HG03378 (cell line): ENCODE measurements around the gene ZFHX3.

Experiments used
- ATAC-seq: cut with Tn5 transposase; IDR thresholded peaks from one replicate; pipeline ENCODE4 v1.9.1; 2021; ENCODE audit warnings: mild to moderate bottlenecking, moderate library complexity; ENCODE audit not compliant: unreplicated experiment

Gene ZFHX3

DNA sequence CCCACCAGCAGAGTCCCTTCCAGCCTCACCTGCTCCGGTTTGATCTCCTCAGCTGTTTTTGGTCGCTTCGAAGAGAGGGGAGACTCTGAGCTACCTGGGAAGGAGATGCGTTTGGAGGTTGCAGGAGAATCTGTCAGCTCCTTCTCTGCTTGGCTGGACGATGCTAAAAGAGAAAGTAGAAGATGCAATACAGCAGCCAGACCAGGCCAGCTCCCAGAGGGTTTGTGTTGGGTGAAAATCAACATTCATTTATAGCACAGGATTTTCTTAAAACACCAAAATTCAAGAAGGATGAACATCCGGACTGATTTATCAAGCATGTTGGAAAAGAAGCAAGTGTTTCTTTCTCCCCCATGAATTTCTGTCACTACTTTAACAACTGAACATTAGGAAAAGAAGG lies 236.1 kb downstream of the ZFHX3 start:
- no peak for ATAC-seq

DNA sequence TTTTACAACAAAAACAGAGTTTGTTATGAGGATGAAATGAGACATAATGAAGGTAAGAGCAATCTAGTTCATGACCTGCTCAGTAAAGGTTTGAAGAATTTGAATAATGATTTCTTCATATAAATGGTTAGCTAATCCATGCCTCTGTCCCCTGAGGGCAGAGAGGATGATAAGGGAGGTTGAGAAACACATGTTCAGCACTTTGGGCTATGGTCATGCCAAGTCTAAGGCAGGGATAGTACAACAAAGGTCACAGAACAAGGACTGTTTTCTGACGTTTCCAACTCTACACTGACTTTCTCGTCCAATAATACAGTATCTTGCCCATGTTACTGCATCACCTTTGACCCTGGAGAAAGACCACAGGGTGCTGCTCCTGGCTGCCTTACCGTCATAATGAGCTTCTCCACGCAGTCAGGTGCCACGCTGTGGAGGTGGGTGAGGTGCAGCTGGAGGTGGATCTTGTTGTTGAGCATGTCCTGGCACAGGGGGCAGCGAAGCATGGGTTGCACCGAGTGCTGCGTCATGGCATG lies 236.7 kb downstream of the ZFHX3 start:
- no peak for ATAC-seq

DNA sequence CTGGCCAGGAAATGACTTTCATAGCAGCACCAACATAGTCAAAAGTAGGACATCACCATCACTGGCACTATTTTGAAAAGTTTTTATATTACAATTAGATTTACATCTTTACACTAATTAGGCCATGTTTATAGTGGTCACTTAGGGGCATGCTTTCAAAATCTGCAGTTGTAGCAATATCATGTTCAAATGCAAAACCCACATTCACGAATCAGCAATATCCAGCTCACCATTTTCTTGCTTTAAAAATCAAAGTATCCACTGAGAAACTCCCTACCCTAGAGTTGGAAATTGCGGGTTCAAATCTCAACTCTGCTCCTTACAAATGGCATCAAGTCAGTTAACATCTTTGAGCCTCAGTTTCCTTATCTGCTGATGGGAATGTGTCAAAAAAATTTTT lies 237.4 kb downstream of the ZFHX3 start:
- no peak for ATAC-seq

- ATAC-seq: no peak
Measured at GRCh38 chr16:72809446-72809845, 238.5 kb downstream of the ZFHX3 start.

DNA sequence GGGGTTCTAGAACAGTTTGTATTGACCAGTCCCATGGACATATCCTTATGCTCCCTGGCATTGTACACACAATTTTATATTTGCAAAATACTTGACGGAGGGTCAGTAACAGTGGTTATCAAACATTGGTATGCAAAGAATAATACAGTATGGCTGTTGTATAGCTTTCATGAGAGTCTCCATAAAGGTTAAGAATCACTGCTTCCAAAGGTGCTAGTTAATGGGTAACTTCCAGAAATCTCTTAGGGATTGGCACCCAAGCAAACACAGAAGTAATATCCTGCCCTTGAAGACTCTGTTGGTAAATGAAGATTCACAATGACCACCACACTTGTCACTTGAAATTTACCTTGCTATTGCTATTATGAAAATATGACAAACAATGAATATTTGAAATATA lies 239.2 kb downstream of the ZFHX3 start:
- ATAC-seq: no peak

DNA sequence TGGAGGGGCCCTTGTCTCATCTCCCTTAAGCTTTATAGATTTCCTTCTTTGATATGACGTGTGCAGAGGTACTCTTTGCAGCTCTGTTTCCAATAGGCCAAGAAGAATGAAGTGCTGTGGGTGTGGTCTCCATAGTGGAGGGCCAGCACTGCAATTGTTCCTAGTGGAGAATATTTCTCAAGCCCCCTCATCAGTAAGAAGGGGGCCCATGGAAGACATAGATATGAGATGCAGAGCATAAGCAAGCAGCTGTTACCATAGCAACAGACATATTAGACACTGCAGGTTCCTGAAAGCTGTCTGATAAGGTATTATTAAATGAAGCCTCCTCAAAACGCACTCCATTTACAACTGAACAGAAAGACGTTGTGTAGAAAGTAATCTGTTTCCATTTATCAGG lies 240.7 kb downstream of the ZFHX3 start:
- no peak for ATAC-seq

DNA sequence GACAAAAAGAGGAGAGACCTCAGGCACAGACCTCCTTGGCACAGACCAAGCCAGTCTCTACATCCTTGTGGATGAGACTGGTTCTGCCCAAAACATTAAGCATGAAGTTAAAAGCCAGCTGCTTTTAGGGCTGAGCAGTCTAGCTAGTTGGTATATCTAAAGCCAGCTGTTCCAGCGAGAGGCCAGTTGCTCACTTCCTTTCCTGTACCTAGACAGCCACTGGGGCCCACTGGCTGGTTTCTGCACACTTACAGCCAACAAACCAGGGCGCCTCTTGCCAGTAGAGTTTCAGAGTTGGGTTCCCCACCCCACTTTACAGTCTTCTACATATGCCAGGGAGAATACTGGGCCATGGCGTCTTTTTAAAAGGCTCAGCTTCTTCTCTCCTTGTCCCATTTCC lies 242.4 kb downstream of the ZFHX3 start:
- ATAC-seq: no peak

GRCh38 chr16:72800524-72801161 lies 247.3 kb downstream of the ZFHX3 start:
- no peak for ATAC-seq

DNA sequence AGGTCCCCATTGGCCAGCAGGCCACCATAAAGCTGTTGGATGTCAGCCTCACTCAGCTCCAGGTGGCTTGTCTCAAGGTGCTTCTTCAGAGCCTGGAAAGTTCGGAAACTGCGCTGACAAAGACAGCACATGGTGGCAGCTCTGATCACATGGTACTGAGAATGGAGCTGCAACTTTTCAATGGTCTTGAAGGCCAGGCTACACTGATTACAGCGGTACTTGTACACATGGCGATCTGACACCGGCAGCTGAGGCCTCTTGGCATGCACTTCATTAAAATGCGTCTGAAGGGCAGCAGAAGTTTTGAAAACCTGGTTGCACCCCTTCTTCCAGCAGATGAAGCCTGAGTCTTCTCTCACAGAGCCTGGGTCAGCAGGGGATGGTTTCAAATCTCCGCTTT lies 249.7 kb downstream of the ZFHX3 start:
- ATAC-seq: no peak

GRCh38 chr16:72797621-72798020 lies 250.3 kb downstream of the ZFHX3 start:
- no peak for ATAC-seq

DNA sequence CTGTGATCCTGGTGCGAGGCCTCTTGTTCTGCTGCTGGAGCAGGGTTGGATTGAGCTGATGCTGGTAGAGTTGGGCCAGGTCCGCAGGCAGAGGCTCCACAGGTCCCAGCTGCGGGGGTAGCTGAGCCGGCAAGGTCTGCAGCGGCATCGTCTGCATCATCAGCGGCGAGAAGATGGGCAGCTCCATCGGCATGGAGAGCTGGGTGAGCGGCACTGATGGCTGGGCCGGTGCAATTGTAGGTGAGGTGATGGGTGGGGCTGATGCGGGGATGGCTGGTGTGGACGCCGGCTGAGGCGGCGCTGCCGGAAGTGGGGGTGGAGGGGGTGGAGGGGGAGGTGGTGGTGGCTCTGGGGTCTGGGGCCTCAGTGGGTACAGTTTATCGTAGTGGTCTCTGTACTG lies 251.7 kb downstream of the ZFHX3 start:
- no peak for ATAC-seq

DNA sequence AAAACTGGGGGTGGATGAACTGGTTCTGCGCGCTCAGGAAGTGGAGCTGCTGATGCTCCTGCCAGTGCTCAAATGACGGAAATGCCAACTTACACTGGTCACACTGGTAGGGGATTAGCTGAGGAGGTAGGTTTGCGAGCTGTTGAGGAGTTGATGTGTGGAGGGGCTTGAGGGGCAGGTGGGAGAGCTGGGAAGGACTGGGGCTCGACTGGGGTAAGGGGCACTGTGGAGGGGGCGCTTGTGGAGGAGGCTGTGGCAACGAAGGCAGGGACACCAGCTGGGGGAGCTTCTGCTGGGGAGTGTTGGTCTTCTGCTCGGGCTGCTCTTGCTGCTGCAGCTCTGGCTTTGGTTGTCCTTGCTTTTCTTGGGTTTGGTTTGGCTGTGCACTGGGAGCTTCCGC lies 252.9 kb downstream of the ZFHX3 start:
- ATAC-seq: no peak

DNA sequence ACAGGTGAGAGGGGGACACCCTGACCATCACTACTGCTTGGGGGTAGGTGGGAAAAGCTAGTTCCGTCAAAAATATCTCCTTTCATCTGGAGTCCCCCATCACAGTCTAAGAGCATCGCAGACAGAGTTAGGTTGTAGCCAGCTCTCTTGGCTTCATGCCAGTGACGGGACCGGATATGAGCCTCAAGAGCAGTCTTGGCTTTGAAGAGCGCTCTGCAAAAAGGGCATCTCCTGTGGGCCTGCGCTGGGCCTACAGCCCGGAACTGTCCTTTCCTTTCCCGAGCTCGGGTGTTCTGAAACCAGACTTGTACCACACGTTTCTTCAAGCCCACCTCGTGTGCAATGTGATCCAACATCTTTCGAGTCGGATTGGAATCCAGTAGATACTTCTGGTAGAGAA lies 253.6 kb downstream of the ZFHX3 start:
- no peak for ATAC-seq

- ATAC-seq: no peak
Measured at GRCh38 chr16:72793716-72794115, 254.2 kb downstream of the ZFHX3 start.

DNA sequence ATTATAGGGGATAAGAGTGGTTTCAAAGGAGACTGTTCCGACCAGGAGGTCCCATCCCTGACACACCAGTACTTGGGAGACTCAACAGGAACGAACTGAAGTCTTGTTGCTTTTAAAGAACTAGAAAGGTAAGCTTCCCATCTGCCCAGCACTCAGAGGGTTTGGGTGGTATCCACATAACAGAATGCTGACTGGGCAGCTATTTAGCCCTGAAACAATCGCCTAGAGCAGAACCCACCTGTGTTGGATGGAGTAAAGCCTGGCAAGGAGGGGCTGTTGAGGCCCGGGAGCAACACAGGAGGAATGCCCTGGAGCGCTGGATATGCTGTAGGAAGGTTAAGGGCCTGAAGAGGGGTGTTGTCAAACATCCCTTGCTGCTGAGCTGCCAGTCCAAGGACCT lies 254.9 kb downstream of the ZFHX3 start:
- ATAC-seq: no peak

- ATAC-seq: no peak
Measured at GRCh38 chr16:72791786-72792185, 256.1 kb downstream of the ZFHX3 start.

- no peak for ATAC-seq
Measured at GRCh38 chr16:72789921-72790320, 258.0 kb downstream of the ZFHX3 start.

DNA sequence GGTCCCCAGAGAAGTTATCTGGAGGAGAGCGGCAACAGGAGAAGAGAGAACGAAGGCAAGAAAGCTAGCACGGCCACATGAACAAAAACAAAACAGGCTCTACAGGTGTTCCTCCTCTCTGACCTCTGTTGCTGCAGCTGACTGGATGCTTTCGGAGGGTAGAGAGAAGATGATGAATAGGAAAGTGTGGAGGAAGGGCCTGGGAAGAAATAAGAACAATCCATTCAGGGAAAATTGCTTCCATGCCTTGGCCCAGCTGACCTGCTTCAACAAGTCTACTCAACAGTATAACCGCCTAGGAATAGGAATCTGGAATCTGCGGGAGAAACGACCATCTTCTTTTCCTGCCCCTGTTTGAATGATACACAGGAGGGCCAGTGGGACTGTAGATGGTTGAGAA lies 258.5 kb downstream of the ZFHX3 start:
- ATAC-seq: no peak

DNA sequence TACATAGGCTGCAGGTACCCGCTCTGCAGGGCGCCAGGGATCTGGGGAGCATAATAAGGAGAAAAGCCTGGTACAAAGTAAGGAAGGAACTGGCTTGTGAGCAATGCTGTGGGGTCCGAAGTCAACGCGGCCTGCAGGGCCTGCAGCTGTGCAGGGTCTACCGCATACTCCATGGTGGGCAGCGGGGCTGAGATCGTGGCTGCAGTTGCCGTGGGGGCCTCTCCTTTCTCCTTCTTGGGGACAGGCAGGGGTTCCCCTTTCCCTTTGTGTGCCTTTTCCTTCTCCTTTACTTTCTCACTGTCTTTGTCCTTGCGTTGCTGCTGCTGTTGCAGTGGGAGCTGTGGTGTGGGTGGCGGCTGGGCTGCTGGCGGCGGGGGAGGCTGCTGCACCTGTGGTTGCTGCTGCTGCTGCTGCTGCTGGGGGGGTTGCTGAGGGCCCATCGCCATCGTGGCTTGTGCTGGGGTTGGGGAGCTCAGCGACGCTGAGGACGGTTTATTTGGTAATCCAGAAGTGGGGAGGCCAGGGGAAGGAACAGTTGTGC lies 259.6 kb downstream of the ZFHX3 start:
- ATAC-seq: no peak

DNA sequence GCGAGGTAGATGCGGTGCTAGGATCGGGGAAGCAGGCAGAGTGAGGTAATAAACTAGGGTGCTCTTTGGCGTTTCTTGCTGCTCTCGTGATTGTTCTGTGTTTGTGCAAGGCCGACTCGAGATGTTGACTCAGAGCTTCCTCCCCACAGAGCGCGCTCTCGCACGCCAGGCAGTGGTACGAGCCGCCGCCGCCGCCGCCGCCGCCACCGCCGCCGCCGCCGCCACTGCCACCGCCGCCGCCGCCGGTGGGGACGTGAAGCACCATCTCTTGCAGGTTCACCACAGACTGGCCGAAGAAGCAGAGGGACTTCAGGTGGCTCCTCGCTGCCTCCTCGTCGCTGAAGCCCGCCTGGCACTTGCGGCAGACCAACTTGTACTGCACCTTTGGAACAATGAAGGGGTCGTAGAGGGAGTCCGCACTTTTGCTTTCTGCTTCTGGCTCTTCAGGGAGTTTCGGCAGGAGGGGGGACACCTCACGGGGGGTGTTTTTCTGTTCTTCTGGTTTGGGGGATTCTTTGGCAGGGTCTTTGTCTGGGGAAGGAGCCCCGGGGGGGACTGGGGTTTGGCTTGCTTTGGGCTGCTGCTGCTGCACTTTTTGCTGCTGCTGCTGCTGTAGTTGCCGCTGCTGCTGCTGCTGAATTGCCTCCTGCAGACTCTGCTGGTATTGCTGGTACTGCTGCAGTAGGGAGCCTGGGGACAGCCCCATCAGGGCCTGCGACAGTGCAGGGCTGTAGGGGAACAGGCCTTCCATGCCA lies 260.2 kb downstream of the ZFHX3 start:
- peak; percentile 92 for ATAC-seq

DNA sequence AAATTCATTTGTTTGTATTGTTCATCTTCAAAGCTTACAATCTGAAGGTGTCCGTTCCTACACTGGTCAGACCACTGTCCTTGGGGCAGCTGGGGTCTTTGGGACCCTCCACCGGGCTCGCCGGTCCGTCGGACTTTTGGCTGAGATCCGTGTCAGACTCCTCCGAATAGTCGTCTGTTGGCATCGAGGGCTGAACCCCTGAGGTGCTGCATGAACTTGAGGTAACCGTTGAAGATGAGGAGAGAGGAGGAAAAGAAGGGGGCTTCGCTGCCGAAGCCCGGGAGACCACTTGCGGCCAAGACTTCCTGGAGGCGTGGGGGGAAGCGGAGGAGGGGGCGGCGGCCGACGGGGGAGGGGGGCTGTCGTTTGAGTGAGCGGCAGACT lies 260.8 kb downstream of the ZFHX3 start:
- no peak for ATAC-seq

DNA sequence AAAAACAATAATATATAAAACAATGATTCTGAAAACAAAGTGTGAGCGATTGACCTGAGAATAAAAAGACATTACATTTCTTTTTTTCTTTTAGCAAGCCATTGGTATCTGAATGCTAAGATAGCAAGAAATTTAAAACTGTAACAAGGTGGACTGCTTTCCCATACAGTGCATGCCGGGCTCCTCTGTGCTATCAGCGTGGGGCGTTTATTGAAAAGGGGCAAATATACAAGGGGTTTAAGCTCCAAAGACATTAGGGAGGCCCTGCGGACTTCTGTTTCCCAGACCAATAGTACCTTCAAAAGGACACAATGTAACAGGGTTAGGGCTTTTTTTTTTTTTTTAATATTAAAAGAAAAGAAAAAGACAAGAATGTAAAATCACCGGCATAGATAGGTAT lies 261.3 kb downstream of the ZFHX3 start:
- ATAC-seq: no peak
